GM12878 (cell line): ENCODE results near the gene NXN. TPM values are rescaled to one million over a fixed set of nuclear protein-coding genes. Genes with fewer than 3 reads are reported as not detected.

Experiments
- ATAC-seq: fragments of 200-7000 bp; cut with Tn5 transposase; 3 replicates; pipeline ENCODE4 v1.9.1; 2020; ENCODE audit warnings: mild to moderate bottlenecking, moderate library complexity
- BruUV-seq: library from RNA; stranded (reverse); fragments of 400-500 nt; replicated peaks from 2 replicates; lab custom pipeline; 2021; lab: Mats Ljungman, UMichigan
- CTCF ChIA-PET: fragments of 300-600 bp; sonication (Branson Sonifier 250); formaldehyde crosslinking; extraction: SDS; loops from one replicate; lab custom pipeline; 2021; ENCODE audit warnings: inconsistent platforms; lab: Yijun Ruan, JAX
- POLR2A ChIA-PET: fragments of 350-600 bp; formaldehyde crosslinking; extraction: SDS; loops from one replicate; lab custom pipeline; 2021; ENCODE audit warnings: inconsistent platforms; lab: Charles Lee
- RAD21 ChIA-PET: fragments of 300-600 bp; sonication (Branson Sonifier 250); formaldehyde crosslinking; loops from one replicate; lab custom pipeline; 2023; ENCODE audit warnings: antibody characterized with exemption; ENCODE audit not compliant: unreplicated experiment; lab: Charles Lee
- SMC1A ChIA-PET: fragments of 300-600 bp; sonication (Branson Sonifier 250); formaldehyde crosslinking; loops from one replicate; lab custom pipeline; 2023; ENCODE audit not compliant: unreplicated experiment, uncharacterized antibody; lab: Charles Lee
- DNase-seq: peaks from one replicate; pipeline ENCODE4 v3.0.0-alpha.2; 2011; ENCODE audit warnings: low read depth, low spot score
- FAIRE-seq: peaks from 3 replicates; lab custom pipeline; 2011; peaks lifted over from hg19 to GRCh38; lab: Jason Lieb, UNC
- H2AFZ ChIP-seq: 2 replicates; pipeline ENCODE4 v1.6.0; 2011; ENCODE audit warnings: low read depth, low read length, control low read depth; ENCODE audit not compliant: control insufficient read depth
- H3K27ac ChIP-seq: 2 replicates; pipeline ENCODE4 v1.5.1; 2011; ENCODE audit warnings: control low read depth; ENCODE audit not compliant: control insufficient read depth, insufficient read depth
- H3K27me3 ChIP-seq, 2 experiments: replicated peaks in 1 of 2; 2 replicates each; pipeline versions ENCODE4 v1.6.0 to v1.6.1; 2011; ENCODE audit warnings: low read length in 1 of 2; ENCODE audit not compliant: control insufficient read depth in 2 of 2, insufficient read depth in 2 of 2
- H3K36me3 ChIP-seq, 2 experiments: 2 replicates each; pipeline ENCODE4 v1.5.1; 2011; ENCODE audit warnings: low read length in 1 of 2; ENCODE audit not compliant: control insufficient read depth in 2 of 2, insufficient read depth in 2 of 2
- H3K4me1 ChIP-seq: 2 replicates; pipeline ENCODE4 v1.6.1; 2011; ENCODE audit warnings: mild to moderate bottlenecking, low read length, moderate library complexity, mixed read lengths; ENCODE audit not compliant: control insufficient read depth, insufficient read depth
- H3K4me2 ChIP-seq: 2 replicates; pipeline ENCODE4 v1.6.0; 2011; ENCODE audit warnings: control low read depth; ENCODE audit not compliant: control insufficient read depth, insufficient read depth
- H3K4me3 ChIP-seq: fragments of 200-600 bp; sonication (generic); 2 replicates; pipeline ENCODE4 v1.5.1; 2016
- H3K79me2 ChIP-seq: 2 replicates; pipeline ENCODE4 v1.6.0; 2011; ENCODE audit warnings: low read length; ENCODE audit not compliant: control insufficient read depth, insufficient read depth
- H3K9ac ChIP-seq: 2 replicates; pipeline ENCODE4 v1.8.0; 2011; ENCODE audit warnings: low read length, control low read depth, mixed read lengths; ENCODE audit not compliant: control insufficient read depth, insufficient read depth
- H3K9me3 ChIP-seq: replicated peaks from 3 replicates; pipeline ENCODE4 v1.5.1; 2011; ENCODE audit warnings: mild to moderate bottlenecking, low read length; ENCODE audit not compliant: control insufficient read depth, insufficient read depth
- H4K20me1 ChIP-seq: 2 replicates; pipeline ENCODE4 v1.6.0; 2011; ENCODE audit not compliant: control insufficient read depth, insufficient read depth
- BMI1 ChIP-seq: fragments of 450-650 bp; IDR thresholded peaks from 2 replicates; pipeline ENCODE4 v1.6.1; 2016; ENCODE audit warnings: mild to moderate bottlenecking, moderate library complexity, borderline replicate concordance
- CBFB ChIP-seq: IDR thresholded peaks from 2 replicates; pipeline ENCODE4 v1.6.1; 2016; ENCODE audit warnings: antibody characterized with exemption, low read depth
- FOS ChIP-seq: IDR thresholded peaks from 3 replicates; pipeline ENCODE4 v1.6.1; 2011; ENCODE audit warnings: borderline replicate concordance; ENCODE audit not compliant: insufficient read length; ENCODE audit errors: extremely low read depth
- FOXK2 ChIP-seq: fragments of 450-650 bp; IDR thresholded peaks from 2 replicates; pipeline ENCODE4 v1.6.1; 2017; ENCODE audit warnings: mild to moderate bottlenecking, moderate library complexity
- FOXM1 ChIP-seq: IDR thresholded peaks from 2 replicates; pipeline ENCODE4 v1.6.1; 2012; ENCODE audit warnings: low read depth, mild to moderate bottlenecking, inconsistent platforms, low read length, moderate library complexity
- MTA3 ChIP-seq: IDR thresholded peaks from 2 replicates; pipeline ENCODE4 v1.6.1; 2012; ENCODE audit warnings: low read length, inconsistent platforms, borderline replicate concordance
- NKRF ChIP-seq: fragments of 450-650 bp; conservative IDR thresholded peaks from 2 replicates; pipeline ENCODE4 v1.6.1; 2017; ENCODE audit warnings: mild to moderate bottlenecking, moderate library complexity
- RELA ChIP-seq: fragments of 450-650 bp; IDR thresholded peaks from 2 replicates; pipeline ENCODE4 v1.8.0; 2014; ENCODE audit warnings: borderline replicate concordance; ENCODE audit not compliant: partially characterized antibody
- STAT3 ChIP-seq: IDR thresholded peaks from 2 replicates; pipeline ENCODE4 v1.6.1; 2011; ENCODE audit warnings: low read depth, low read length, improper control_type of control experiment
- TAF1 ChIP-seq: IDR thresholded peaks from 2 replicates; pipeline ENCODE4 v1.6.1; 2011; ENCODE audit warnings: mild to moderate bottlenecking, low read depth, low read length, borderline replicate concordance
- TCF3 ChIP-seq: IDR thresholded peaks from 2 replicates; pipeline ENCODE4 v1.6.1; 2012; ENCODE audit warnings: low read depth, mild to moderate bottlenecking, low read length, borderline replicate concordance; ENCODE audit not compliant: insufficient read depth
- TCF7 ChIP-seq: IDR thresholded peaks from 2 replicates; pipeline ENCODE4 v1.6.1; 2014; ENCODE audit warnings: antibody characterized with exemption, borderline replicate concordance
- whole genome bisulfite sequencing: methylation state at CpG from one replicate; pipeline ENCODE4 v1.1.6; 2016; ENCODE audit warnings: low lambda C conversion rate; ENCODE audit not compliant: insufficient replicate concordance, insufficient coverage; ENCODE audit errors: missing lambda C conversion rate; 5-methylcytosine and 5-hydroxymethylcytosine counted together
- in situ Hi-C: fragments of 300-500 bp; cut with MboI; formaldehyde crosslinking; loops from 9 replicates; pipeline ENCODE4 v1.14.3; 2018; ENCODE audit warnings: mixed read lengths
- intact Hi-C: fragments of 100-400 bp; cut with micrococcal nuclease; formaldehyde crosslinking; loops from one replicate; pipeline ENCODE4 v1.14.2; 2022; ENCODE audit not compliant: unreplicated experiment
- polyA plus RNA-seq, 11 experiments: library from polyadenylated mRNA; depleted of rRNA in 4 of 11; unstranded in 6 of 11; stranded (reverse) in 5 of 11; fragments of >200 nt; fragmentation: Nextera tagmentation in 4 of 11; fragmentation: Illumina TruSeq in 1 of 11; extraction: Ambion mirVana in 4 of 11; extraction: Trizol in 1 of 11; gene quantifications; 1 replicate in 1 of 11; 2 replicates in 10 of 11; pipeline versions ENCODE4 v1.2.1 to v1.2.3, GENCODE V29; 2011 to 2016; ENCODE audit warnings: inconsistent platforms in 2 of 11, missing spikeins in 2 of 11, low read depth in 1 of 11
- total RNA-seq, 4 experiments: library from RNA; depleted of rRNA in 3 of 4; stranded (reverse); fragments of >200 nt in 3 of 4; fragmentation: Illumina TruSeq in 1 of 4; extraction: Trizol in 1 of 4; gene quantifications; 2 replicates each; pipeline versions ENCODE4 v1.2.1 to v1.2.3, GENCODE V29; 2013 to 2021
- TF ChIP-seq, protein P1 (sequence below): IDR thresholded peaks from 2 replicates; pipeline ENCODE4 v1.6.1; 2011; ENCODE audit warnings: mild to moderate bottlenecking, low read depth, low read length, moderate library complexity; ENCODE audit not compliant: insufficient replicate concordance

Gene NXN
- total and polyA plus RNA-seq, 10 of the 15 experiments (the other 5 are each of a cell fraction or from before 2014, with no cell fraction given) = 0.04 to 1.2 (median 0.30) TPM

DNA sequence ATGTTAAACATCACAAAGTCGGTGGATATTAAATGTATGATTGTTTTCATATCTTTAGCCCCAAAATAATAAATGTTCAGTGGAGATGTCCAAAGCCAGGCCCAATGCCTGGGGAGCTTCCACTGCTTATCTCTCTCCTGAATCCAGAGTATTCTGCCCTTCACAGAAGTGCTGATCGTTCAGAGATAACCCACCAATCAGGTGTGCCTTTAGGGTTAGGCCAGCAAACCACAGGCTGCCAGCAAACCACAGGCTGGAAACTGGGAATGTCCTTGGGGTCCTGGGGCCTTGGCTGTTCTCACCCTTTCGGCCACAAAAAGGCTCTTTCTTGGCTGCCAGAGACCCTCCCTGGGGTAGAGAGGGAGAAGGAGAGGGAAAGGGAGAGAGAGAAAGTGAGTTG is 33.9 kb downstream of the NXN start:
- TF ChIP-seq TCF7 = no peak
- TF ChIP-seq, all 136 proteins: peak for 0
- Histone ChIP-seq H3K4me1 (no peaks in the 10 kb centered on the region), H3K4me3 (no peak overlapping the region), H3K27ac (no peak overlapping the region), H3K36me3 (no peaks in the 10 kb centered on the region), H4K20me1 (no peaks in the 10 kb centered on the region), H3K9me3 (no peaks in the 10 kb centered on the region), H3K27me3 (no peaks in the 10 kb centered on the region), H3K79me2 (no peaks in the 10 kb centered on the region), H3K4me2 (no peak overlapping the region), H2AFZ (no peak overlapping the region), H3K9ac (no peak overlapping the region)
- CTCF ChIA-PET = no interaction called here
- FAIRE-seq (no peak), ATAC-seq (no peak), DNase-seq (no peak)
- BruUV-seq = no TSS peak
- intact Hi-C loops = no loop called here
- 17% methylated on average over 3 of the region's 3 CpGs for WGBS
- POLR2A ChIA-PET = no interaction called here
- SMC1A ChIA-PET = no interaction called here
- RAD21 ChIA-PET = no interaction called here
- in situ Hi-C loops = no loop called here

GRCh38 chr17:944266-944826 is 35.2 kb downstream of the NXN start:
- POLR2A ChIA-PET = no interaction called here
- no peak overlapping the region for H3K4me3 ChIP-seq
- SMC1A ChIA-PET = no interaction called here
- 26% methylated on average over 14 of the region's 14 CpGs for WGBS
- TF ChIP-seq CBFB = no peak
- TF ChIP-seq FOXM1 = no peak
- no peak for TF ChIP-seq MTA3
- TF ChIP-seq, protein P1, sequence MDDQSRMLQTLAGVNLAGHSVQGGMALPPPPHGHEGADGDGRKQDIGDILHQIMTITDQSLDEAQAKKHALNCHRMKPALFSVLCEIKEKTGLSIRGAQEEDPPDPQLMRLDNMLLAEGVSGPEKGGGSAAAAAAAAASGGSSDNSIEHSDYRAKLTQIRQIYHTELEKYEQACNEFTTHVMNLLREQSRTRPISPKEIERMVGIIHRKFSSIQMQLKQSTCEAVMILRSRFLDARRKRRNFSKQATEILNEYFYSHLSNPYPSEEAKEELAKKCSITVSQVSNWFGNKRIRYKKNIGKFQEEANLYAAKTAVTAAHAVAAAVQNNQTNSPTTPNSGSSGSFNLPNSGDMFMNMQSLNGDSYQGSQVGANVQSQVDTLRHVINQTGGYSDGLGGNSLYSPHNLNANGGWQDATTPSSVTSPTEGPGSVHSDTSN = no peak
- TF ChIP-seq FOS = no peak
- TF ChIP-seq FOXK2 = no peak
- no peak for TF ChIP-seq BMI1
- TF ChIP-seq TAF1 = no peak
- TF ChIP-seq RELA = no peak
- no peak for TF ChIP-seq TCF3
- TF ChIP-seq STAT3 = no peak
- no peak for TF ChIP-seq NKRF
- no peaks in the 10 kb centered on the region for H3K9me3 ChIP-seq
- H3K79me2 ChIP-seq = no peaks in the 10 kb centered on the region
- no peaks in the 10 kb centered on the region for H3K27me3 ChIP-seq
- BruUV-seq = no TSS peak
- H2AFZ ChIP-seq = no peak overlapping the region
- intact Hi-C loops (no loop called here), in situ Hi-C loops (no loop called here)
- RAD21 ChIA-PET = no interaction called here
- H3K4me2 ChIP-seq = no peak overlapping the region
- no peak overlapping the region for H3K27ac ChIP-seq
- CTCF ChIA-PET = interaction anchor here (0.6 to 0.8 kb wide), 2 partner anchors 22 to 52 kb away, joined by 3 read pairs; partner anchors contain the start of gene TIMM22
- no peak overlapping the region for H3K9ac ChIP-seq
- no peak for DNase-seq
- no peak for ATAC-seq
- H3K36me3 ChIP-seq = no peaks in the 10 kb centered on the region
- no peaks in the 10 kb centered on the region for H4K20me1 ChIP-seq
- H3K4me1 ChIP-seq = no peaks in the 10 kb centered on the region
- no peak for FAIRE-seq
